Measurements from ENCODE around the gene ABLIM2. TPM values are rescaled to one million over a fixed set of nuclear protein-coding genes. Genes with fewer than 3 reads are reported as not detected.

ABLIM2 gene
- total RNA-seq, 1 experiment from 2014 or later = 6.1 TPM

- Histone ChIP-seq H3K9me3 (ENCODE audit: control insufficient read depth in 1 of 2, insufficient read depth in 1 of 2, low read depth in 1 of 2, low read length in 2 of 2) (no peaks in the 10 kb centered on the region), H3K4me3 (replicated peaks in 1 of 2; ENCODE audit: low read depth in 1 of 2, low read length in 2 of 2) (no peak overlapping the region), H4K20me1 (ENCODE audit: insufficient read depth) (no peaks in the 10 kb centered on the region), H3K36me3 (ENCODE audit: control insufficient read depth in 1 of 2, insufficient read depth in 2 of 2, low read length in 2 of 2) (no peaks in the 10 kb centered on the region), H3K4me2 (ENCODE audit: low read length) (no peak overlapping the region), H3K4me1 (ENCODE audit: control insufficient read depth in 1 of 2, insufficient read depth in 2 of 2, low read length in 2 of 2) (peaks cover 10 to 16% of the 10 kb centered on the region in 2 experiments; a peak in 3 of 4 replicates), H3K79me2 (ENCODE audit: insufficient read depth, low read length) (peaks cover 44% of the 10 kb centered on the region; the same call in 1 of the 2 replicates), H3K27ac (ENCODE audit: low read depth, low read length) (no peak overlapping the region), H3K27me3 (ENCODE audit: insufficient read depth, low read length) (no peaks in the 10 kb centered on the region), H3K9me2 (ENCODE audit: insufficient read depth) (no peaks in the 10 kb centered on the region), H3K9ac (ENCODE audit: low read length) (no peak overlapping the region), H2AFZ (ENCODE audit: low read depth, low read length, poor library complexity, severe bottlenecking) (no peak overlapping the region)
- ChIA-PET CTCF (no interaction called here), POLR2A (no interaction called here), RAD21 (ENCODE audit: low non-redundant PET in 1 of 2, low total read pairs in 2 of 2, uncharacterized antibody in 2 of 2, unreplicated experiment in 2 of 2) (no interaction called here)
- no TSS peak for BruUV-seq (replicated peaks)
- ATAC-seq (no peak), DNase-seq (ENCODE audit: low read depth, low spot score) (no peak)
- intact Hi-C loops (cut with micrococcal nuclease) = no loop called here
- TF ChIP-seq POLR2AphosphoS5 (IDR thresholded peaks at IDR 0.05; ENCODE audit: low read depth, low read length) (no peak), CTCF (IDR thresholded peaks at IDR 0.05 in 2 of 3, conservative IDR thresholded peaks at IDR 0.05 in 1 of 3; ENCODE audit: borderline replicate concordance in 1 of 3, insufficient read depth in 1 of 3, low read depth in 2 of 3, low read length in 2 of 3) (no peak), EZH2phosphoT487 (IDR thresholded peaks at IDR 0.05; ENCODE audit: borderline replicate concordance) (no peak), ATF3 (IDR thresholded peaks at IDR 0.05) (no peak), SP1 (IDR thresholded peaks at IDR 0.05; ENCODE audit: low read depth) (no peak), FOSL1 (IDR thresholded peaks at IDR 0.05; ENCODE audit: low read depth) (no peak), ZFX (IDR thresholded peaks at IDR 0.05) (no peak), SRF (IDR thresholded peaks at IDR 0.05; ENCODE audit: low read depth) (no peak), POLR2A (IDR thresholded peaks at IDR 0.05; ENCODE audit: borderline replicate concordance, extremely low read depth, insufficient read depth, insufficient read length) (no peak), EGR1 (IDR thresholded peaks at IDR 0.05; ENCODE audit: low read depth) (no peak)
- TF ChIP-seq, protein P1, sequence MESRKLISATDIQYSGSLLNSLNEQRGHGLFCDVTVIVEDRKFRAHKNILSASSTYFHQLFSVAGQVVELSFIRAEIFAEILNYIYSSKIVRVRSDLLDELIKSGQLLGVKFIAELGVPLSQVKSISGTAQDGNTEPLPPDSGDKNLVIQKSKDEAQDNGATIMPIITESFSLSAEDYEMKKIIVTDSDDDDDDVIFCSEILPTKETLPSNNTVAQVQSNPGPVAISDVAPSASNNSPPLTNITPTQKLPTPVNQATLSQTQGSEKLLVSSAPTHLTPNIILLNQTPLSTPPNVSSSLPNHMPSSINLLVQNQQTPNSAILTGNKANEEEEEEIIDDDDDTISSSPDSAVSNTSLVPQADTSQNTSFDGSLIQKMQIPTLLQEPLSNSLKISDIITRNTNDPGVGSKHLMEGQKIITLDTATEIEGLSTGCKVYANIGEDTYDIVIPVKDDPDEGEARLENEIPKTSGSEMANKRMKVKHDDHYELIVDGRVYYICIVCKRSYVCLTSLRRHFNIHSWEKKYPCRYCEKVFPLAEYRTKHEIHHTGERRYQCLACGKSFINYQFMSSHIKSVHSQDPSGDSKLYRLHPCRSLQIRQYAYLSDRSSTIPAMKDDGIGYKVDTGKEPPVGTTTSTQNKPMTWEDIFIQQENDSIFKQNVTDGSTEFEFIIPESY (IDR thresholded peaks at IDR 0.05; ENCODE audit: extremely low read depth, insufficient replicate concordance, low read length) = no peak
Observed at GRCh38 chr4:7924570-7924969, 234.0 kb downstream of the ABLIM2 start.
